Pericardium fibroblast (primary cell): ENCODE data around the gene ACSL4. TPM values are rescaled to one million over a fixed set of nuclear protein-coding genes. Genes with fewer than 3 reads are reported as not detected.

ENCODE experiments used
- total RNA-seq: library from RNA; depleted of rRNA; stranded (reverse); fragments of >200 nt; gene quantifications from 2 replicates; pipeline ENCODE4 v1.2.3, GENCODE V29; 2015

ACSL4 gene
- 17.5 and 48.0 TPM in 2 replicates for total RNA-seq

GRCh38 chrX:109732807-109733612, at the start of gene ACSL4:
Gene ACSL4, minus strand, starts transcription at chrX:109733257. Its CDS starts 49,894 bp downstream, at chrX:109683363.

GRCh38 chrX:109624641-109625616, 108.1 kb downstream of the ACSL4 start, which contains the start of gene KCNE5:
Gene KCNE5, minus strand, starts transcription at chrX:109625172. Its CDS starts 152 bp downstream, at chrX:109625020.

Other genes with a start within 250 kb of the ACSL4 start
- gene NXT2, start 196.4 kb downstream of the ACSL4 start, total RNA-seq, result 8.9 and 9.3 TPM in 2 replicates
- gene KCNE5, start 108.1 kb downstream of the ACSL4 start, total RNA-seq, result 0.58 and 1.0 TPM in 2 replicates